A549 (cell line): Measurements from ENCODE around the gene TRIM45. TPM values are rescaled to one million over a fixed set of nuclear protein-coding genes. Genes with fewer than 3 reads are reported as not detected.
A peak's percentile ranks its signal among the peaks of the same experiment; 100 is the strongest.

Experiments
- ATAC-seq, 2 experiments: fragments of 200-7000 bp in 1 of 2; fragments of >200 bp in 1 of 2; cut with Nextera tagmentation in 1 of 2; cut with Tn5 transposase in 1 of 2; 3 replicates each; pipeline versions ENCODE4 v1.8.0 to v1.9.1; 2018 to 2020; ENCODE audit warnings: mild to moderate bottlenecking in 1 of 2, moderate library complexity in 1 of 2
- CTCF ChIA-PET: fragments of 300-600 bp; sonication (Branson Sonifier 250); formaldehyde crosslinking; extraction: SDS; loops from one replicate; lab custom pipeline; 2021; ENCODE audit warnings: antibody characterized with exemption, inconsistent platforms; lab: Yijun Ruan, JAX
- POLR2A ChIA-PET: fragments of 350-600 bp; formaldehyde crosslinking; extraction: SDS; loops from one replicate; lab custom pipeline; 2021; ENCODE audit warnings: antibody characterized with exemption, inconsistent platforms; lab: Yijun Ruan, JAX
- DNase-seq, 2 experiments: peaks; one replicate each; pipeline versions ENCODE4 v3.0.0 to v3.0.0-alpha.2; 2011 to 2016; ENCODE audit warnings: low read depth in 1 of 2, low spot score in 1 of 2
- FAIRE-seq: peaks from 2 replicates; lab custom pipeline; 2011; peaks lifted over from hg19 to GRCh38; lab: Jason Lieb, UNC
- H3K27ac ChIP-seq, 2 experiments: fragments of >200 bp; sonication (Bioruptor Twin); formaldehyde crosslinking; 3 replicates each; pipeline ENCODE4 v1.5.1; 2016 to 2017
- H3K4me1 ChIP-seq: fragments of >200 bp; sonication (Bioruptor Twin); formaldehyde crosslinking; 3 replicates; pipeline ENCODE4 v1.6.1; 2016
- H3K4me2 ChIP-seq: fragments of >200 bp; sonication (Bioruptor Twin); formaldehyde crosslinking; 3 replicates; pipeline ENCODE4 v1.6.1; 2016
- H3K4me3 ChIP-seq: fragments of >200 bp; sonication (Bioruptor Twin); formaldehyde crosslinking; 3 replicates; pipeline ENCODE4 v1.5.1; 2016
- H3K9me3 ChIP-seq: fragments of >200 bp; sonication (Bioruptor Twin); formaldehyde crosslinking; 3 replicates; pipeline ENCODE4 v1.6.1; 2016
- BCL3 ChIP-seq: fragments of >200 bp; sonication (Bioruptor Twin); formaldehyde crosslinking; IDR thresholded peaks from 3 replicates; pipeline ENCODE4 v1.6.1; 2016
- GATA3 ChIP-seq: IDR thresholded peaks from 2 replicates; pipeline ENCODE4 v1.6.1; 2012; ENCODE audit warnings: borderline replicate concordance
- HOXA7 ChIP-seq: fragments of 250-450 bp; sonication (Bioruptor Pico); IDR thresholded peaks from 2 replicates; pipeline ENCODE4 v1.5.0; 2020; ENCODE audit warnings: mild to moderate bottlenecking, moderate library complexity
- HOXB13 ChIP-seq: fragments of 250-450 bp; sonication (Bioruptor Pico); IDR thresholded peaks from 2 replicates; pipeline ENCODE4 v1.5.0; 2020; ENCODE audit warnings: low read depth, mild to moderate bottlenecking, moderate library complexity
- KDM1A ChIP-seq: fragments of 200-600 bp; sonication (generic); IDR thresholded peaks from 2 replicates; pipeline ENCODE4 v1.6.1; 2016; ENCODE audit warnings: low read depth, mild to moderate bottlenecking
- MYC ChIP-seq: IDR thresholded peaks from 2 replicates; pipeline ENCODE4 v1.6.1; 2012; ENCODE audit warnings: mild to moderate bottlenecking, inconsistent platforms, low read length, improper control_type of control experiment, borderline replicate concordance
- NFE2L2 ChIP-seq: fragments of 150-350 bp; conservative IDR thresholded peaks from 2 replicates; pipeline ENCODE4 v1.6.1; 2014; ENCODE audit warnings: low read length
- NPAS2 ChIP-seq: fragments of 250-450 bp; sonication (Bioruptor Pico); IDR thresholded peaks from 2 replicates; pipeline ENCODE4 v1.8.0; 2022; ENCODE audit warnings: mild to moderate bottlenecking, moderate library complexity, borderline replicate concordance
- POLR2AphosphoS2 ChIP-seq: conservative IDR thresholded peaks from 2 replicates; pipeline ENCODE4 v1.6.1; 2012; ENCODE audit warnings: low read length, improper control_type of control experiment, inconsistent platforms
- RAD21 ChIP-seq, 2 experiments: fragments of >200 bp in 1 of 2; sonication (Bioruptor Twin) in 1 of 2; formaldehyde crosslinking in 1 of 2; IDR thresholded peaks in 1 of 2; conservative IDR thresholded peaks in 1 of 2; 2 replicates in 1 of 2; 3 replicates in 1 of 2; pipeline ENCODE4 v1.6.1; 2012 to 2018; ENCODE audit warnings: inconsistent platforms in 1 of 2
- RARB ChIP-seq: fragments of 250-450 bp; sonication (Bioruptor Pico); IDR thresholded peaks from 2 replicates; pipeline ENCODE4 v1.8.0; 2021; ENCODE audit warnings: mild to moderate bottlenecking, moderate library complexity
- RCOR1 ChIP-seq: fragments of 150-350 bp; IDR thresholded peaks from 2 replicates; pipeline ENCODE4 v1.6.1; 2014; ENCODE audit warnings: antibody characterized with exemption, low read length, low read depth
- RFX5 ChIP-seq: fragments of 450-650 bp; IDR thresholded peaks from 2 replicates; pipeline ENCODE4 v1.7.1; 2014; ENCODE audit warnings: antibody characterized with exemption, mild to moderate bottlenecking, moderate library complexity
- SMC3 ChIP-seq: fragments of >200 bp; sonication (Bioruptor Twin); formaldehyde crosslinking; IDR thresholded peaks from 3 replicates; pipeline ENCODE4 v1.6.1; 2018; ENCODE audit warnings: inconsistent platforms
- TP53 ChIP-seq: fragments of 250-450 bp; sonication (Bioruptor Pico); IDR thresholded peaks from 2 replicates; pipeline ENCODE4 v1.5.0; 2021; ENCODE audit warnings: mild to moderate bottlenecking, moderate library complexity
- USF2 ChIP-seq: fragments of 450-650 bp; IDR thresholded peaks from 2 replicates; pipeline ENCODE4 v1.6.1; 2014; ENCODE audit warnings: antibody characterized with exemption
- ZFP36 ChIP-seq: fragments of 450-650 bp; IDR thresholded peaks from 2 replicates; pipeline ENCODE4 v1.6.1; 2014; ENCODE audit warnings: borderline replicate concordance; ENCODE audit not compliant: partially characterized antibody
- WGBS: methylation state at CpG from one replicate; pipeline ENCODE4 v1.1.6; 2017; ENCODE audit errors: missing lambda C conversion rate; 5-methylcytosine and 5-hydroxymethylcytosine counted together
- polyA plus RNA-seq, 4 experiments: library from polyadenylated mRNA; depleted of rRNA in 3 of 4; stranded (reverse); fragments of >200 nt; fragmentation: RNase III in 1 of 4; extraction: RNeasy Plus Mini Kit Qiagen cat#74134 plus additional on column Dnase treatment in 1 of 4; gene quantifications; 2 replicates in 3 of 4; 3 replicates in 1 of 4; pipeline ENCODE4 v1.2.3, GENCODE V29; 2011 to 2017
- TF ChIP-seq, protein P1 (sequence below): fragments of 250-450 bp; sonication (Bioruptor Pico); IDR thresholded peaks from 2 replicates; pipeline ENCODE4 v1.5.0; 2021; ENCODE audit warnings: mild to moderate bottlenecking, moderate library complexity, borderline replicate concordance
- TF ChIP-seq, protein P2 (sequence below): fragments of >200 bp; sonication (Bioruptor Twin); formaldehyde crosslinking; IDR thresholded peaks from 3 replicates; pipeline ENCODE4 v1.5.1; 2016

The TRIM45 gene
- polyA plus RNA-seq, 2 of the 4 experiments (the other 2 are of a cell fraction): 3.0 to 3.4 TPM

- TF ChIP-seq, protein P1, sequence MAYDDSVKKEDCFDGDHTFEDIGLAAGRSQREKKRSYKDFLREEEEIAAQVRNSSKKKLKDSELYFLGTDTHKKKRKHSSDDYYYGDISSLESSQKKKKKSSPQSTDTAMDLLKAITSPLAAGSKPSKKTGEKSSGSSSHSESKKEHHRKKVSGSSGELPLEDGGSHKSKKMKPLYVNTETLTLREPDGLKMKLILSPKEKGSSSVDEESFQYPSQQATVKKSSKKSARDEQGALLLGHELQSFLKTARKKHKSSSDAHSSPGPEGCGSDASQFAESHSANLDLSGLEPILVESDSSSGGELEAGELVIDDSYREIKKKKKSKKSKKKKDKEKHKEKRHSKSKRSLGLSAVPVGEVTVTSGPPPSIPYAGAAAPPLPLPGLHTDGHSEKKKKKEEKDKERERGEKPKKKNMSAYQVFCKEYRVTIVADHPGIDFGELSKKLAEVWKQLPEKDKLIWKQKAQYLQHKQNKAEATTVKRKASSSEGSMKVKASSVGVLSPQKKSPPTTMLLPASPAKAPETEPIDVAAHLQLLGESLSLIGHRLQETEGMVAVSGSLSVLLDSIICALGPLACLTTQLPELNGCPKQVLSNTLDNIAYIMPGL (CRISPR knock-in tag): no peak
- TF ChIP-seq ZFP36: no peak
These were observed 52.2 kb downstream of the TRIM45 start (continued) for GRCh38 chr1:117069220-117069844.

DNA sequence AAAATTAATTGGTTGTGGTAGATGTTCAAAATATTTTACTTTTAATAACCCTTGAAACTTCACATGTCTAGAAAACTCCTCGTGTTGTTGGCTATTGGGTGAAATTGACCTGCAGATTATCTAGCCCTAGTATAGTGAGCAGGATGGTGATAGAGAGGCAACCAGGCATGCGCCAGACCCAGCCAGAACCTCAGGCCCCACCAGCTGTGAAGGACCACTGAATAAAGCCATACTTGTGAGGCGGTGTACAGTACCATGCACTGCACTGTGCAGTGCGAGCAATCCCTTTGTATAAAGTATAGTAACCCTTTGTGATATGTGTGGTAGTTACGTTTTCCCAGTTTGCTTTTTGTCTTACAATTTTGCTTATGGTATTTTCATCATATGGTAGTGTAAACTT is 53.0 kb downstream of the TRIM45 start:
- ATAC-seq (no peak), FAIRE-seq (no peak), DNase-seq (no peak)
- WGBS: 96% methylated on average over 5 of the region's 5 CpGs
- no peak overlapping the region for H3K4me2 ChIP-seq
- no peak overlapping the region for H3K4me3 ChIP-seq
- no peaks in the 10 kb centered on the region for H3K4me1 ChIP-seq
- H3K27ac ChIP-seq: no peak overlapping the region
- ChIA-PET CTCF (interaction anchor here (0.7 to 9.3 kb wide), 24 partner anchors 9 to 689 kb away, joined by 3 to 126 read pairs (median 6); no protein-coding TSS in a partner anchor), POLR2A (no interaction called here)
- no peaks in the 10 kb centered on the region for H3K9me3 ChIP-seq
- no peak for TF ChIP-seq RFX5
- TF ChIP-seq HOXB13 (CRISPR knock-in tag): no peak
- TF ChIP-seq RAD21 (conservative IDR thresholded peaks at IDR 0.05 in 1 of 2, IDR thresholded peaks at IDR 0.05 in 1 of 2): no peak
- no peak for TF ChIP-seq MYC
- TF ChIP-seq USF2: no peak
- TF ChIP-seq HOXA7: no peak
- TF ChIP-seq BCL3: no peak
- no peak for TF ChIP-seq NPAS2
- TF ChIP-seq RCOR1: no peak
- no peak for TF ChIP-seq NFE2L2
- TF ChIP-seq RARB: no peak
- TF ChIP-seq KDM1A: no peak
- no peak for TF ChIP-seq POLR2AphosphoS2

GRCh38 chr1:117067533-117068370 is 53.8 kb downstream of the TRIM45 start:
- peak; percentile 84 to 94; a peak in 5 of 6 replicates for ATAC-seq
- no peak for FAIRE-seq
- no peaks in the 10 kb centered on the region for H3K9me3 ChIP-seq
- TF ChIP-seq SMC3 (peak; percentile 81), MYC (no peak), RAD21 (conservative IDR thresholded peaks at IDR 0.05 in 1 of 2, IDR thresholded peaks at IDR 0.05 in 1 of 2) (peak; percentile 73 to 82), TP53 (CRISPR knock-in tag) (no peak), GATA3 (no peak)
- TF ChIP-seq, protein P1 (CRISPR knock-in tag): no peak
- TF ChIP-seq, protein P2, sequence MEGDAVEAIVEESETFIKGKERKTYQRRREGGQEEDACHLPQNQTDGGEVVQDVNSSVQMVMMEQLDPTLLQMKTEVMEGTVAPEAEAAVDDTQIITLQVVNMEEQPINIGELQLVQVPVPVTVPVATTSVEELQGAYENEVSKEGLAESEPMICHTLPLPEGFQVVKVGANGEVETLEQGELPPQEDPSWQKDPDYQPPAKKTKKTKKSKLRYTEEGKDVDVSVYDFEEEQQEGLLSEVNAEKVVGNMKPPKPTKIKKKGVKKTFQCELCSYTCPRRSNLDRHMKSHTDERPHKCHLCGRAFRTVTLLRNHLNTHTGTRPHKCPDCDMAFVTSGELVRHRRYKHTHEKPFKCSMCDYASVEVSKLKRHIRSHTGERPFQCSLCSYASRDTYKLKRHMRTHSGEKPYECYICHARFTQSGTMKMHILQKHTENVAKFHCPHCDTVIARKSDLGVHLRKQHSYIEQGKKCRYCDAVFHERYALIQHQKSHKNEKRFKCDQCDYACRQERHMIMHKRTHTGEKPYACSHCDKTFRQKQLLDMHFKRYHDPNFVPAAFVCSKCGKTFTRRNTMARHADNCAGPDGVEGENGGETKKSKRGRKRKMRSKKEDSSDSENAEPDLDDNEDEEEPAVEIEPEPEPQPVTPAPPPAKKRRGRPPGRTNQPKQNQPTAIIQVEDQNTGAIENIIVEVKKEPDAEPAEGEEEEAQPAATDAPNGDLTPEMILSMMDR: peak; percentile 70
- POLR2A ChIA-PET: no interaction called here
- H3K4me3 ChIP-seq: no peak overlapping the region
- DNase-seq: peak; percentile 34 to 41
- 60% methylated on average over 6 of the region's 6 CpGs for WGBS
- CTCF ChIA-PET: interaction anchor here (0.7 to 9.3 kb wide), 29 partner anchors 10 to 690 kb away, joined by 3 to 126 read pairs (median 5); no protein-coding TSS in a partner anchor
- no peak overlapping the region for H3K4me2 ChIP-seq
- no peaks in the 10 kb centered on the region for H3K4me1 ChIP-seq
- no peak overlapping the region for H3K27ac ChIP-seq
